Measurements from ENCODE around the gene UBE2L5. TPM values are rescaled to one million over a fixed set of nuclear protein-coding genes. Genes with fewer than 3 reads are reported as not detected.

UBE2L5 gene
- total RNA-seq, 1 experiment from 2014 or later, result not detected

- no peaks in the 10 kb centered on the region for H4K20me1 ChIP-seq (ENCODE audit: low read length)
- H2AFZ ChIP-seq (ENCODE audit: low read length), result peak overlapping the region; percentile 65
- DNase-seq (peak; percentile 24), ATAC-seq (peak; percentile 27; the same call in 1 of the 2 replicates)
- no peaks in the 10 kb centered on the region for H3F3A ChIP-seq (ENCODE audit: low read length, unreplicated experiment)
- TF ChIP-seq EZH2phosphoT487 (IDR thresholded peaks at IDR 0.05; ENCODE audit: borderline replicate concordance, low read length) (no peak), CTCF (conservative IDR thresholded peaks at IDR 0.05; ENCODE audit: low read depth, low read length) (no peak), EZH2 (IDR thresholded peaks at IDR 0.05; ENCODE audit: low read length, unreplicated experiment) (no peak)
- no peaks in the 10 kb centered on the region for H3K36me3 ChIP-seq (ENCODE audit: low read depth, low read length)
- H3K27ac ChIP-seq (ENCODE audit: low read length), result no peak overlapping the region
- ChIA-PET POLR2A (ENCODE audit: unreplicated experiment) (no interaction called here), CTCF (interaction anchor here (0.6 kb wide), 1 partner anchor 15 kb away, joined by 4 read pairs; no protein-coding TSS in a partner anchor)
- no peaks in the 10 kb centered on the region; the same call in 1 of the 2 replicates for H3K4me1 ChIP-seq (ENCODE audit: insufficient read depth, low read length)
- H3K4me3 ChIP-seq (ENCODE audit: low read length), result no peak overlapping the region
- H3K79me2 ChIP-seq (ENCODE audit: low read length), result no peaks in the 10 kb centered on the region
- peak overlapping the region; percentile 33; the same call in 1 of the 2 replicates for H3K4me2 ChIP-seq (ENCODE audit: low read length)
- H3K9me2 ChIP-seq (replicated peaks; ENCODE audit: low read length), result no peaks in the 10 kb centered on the region
- no peak overlapping the region for H3K9ac ChIP-seq (ENCODE audit: low read length)
- intact Hi-C loops (cut with micrococcal nuclease), result no loop called here
- no peaks in the 10 kb centered on the region for H3K27me3 ChIP-seq (ENCODE audit: low read length)
- no TSS peak for BruUV-seq (replicated peaks)
- no peaks in the 10 kb centered on the region for H3K9me3 ChIP-seq (ENCODE audit: low read length)
Measured at GRCh38 chr13:30388406-30389283, 33.6 kb upstream of the UBE2L5 start.

- no peak overlapping the region for H3K27ac ChIP-seq (ENCODE audit: low read length)
- H3K9ac ChIP-seq (ENCODE audit: low read length), result no peak overlapping the region
- BruUV-seq (replicated peaks), result no TSS peak
- H2AFZ ChIP-seq (ENCODE audit: low read length), result no peak overlapping the region
- H3K27me3 ChIP-seq (ENCODE audit: low read length), result no peaks in the 10 kb centered on the region
- H3K9me2 ChIP-seq (replicated peaks; ENCODE audit: low read length), result no peaks in the 10 kb centered on the region
- peaks cover 5% of the 10 kb centered on the region for H3K4me1 ChIP-seq (ENCODE audit: insufficient read depth, low read length)
- no peaks in the 10 kb centered on the region for H4K20me1 ChIP-seq (ENCODE audit: low read length)
- no peaks in the 10 kb centered on the region for H3K9me3 ChIP-seq (ENCODE audit: low read length)
- no peak for TF ChIP-seq CTCF (conservative IDR thresholded peaks at IDR 0.05; ENCODE audit: low read depth, low read length)
- TF ChIP-seq EZH2phosphoT487 (IDR thresholded peaks at IDR 0.05; ENCODE audit: borderline replicate concordance, low read length), result no peak
- TF ChIP-seq EZH2 (IDR thresholded peaks at IDR 0.05; ENCODE audit: low read length, unreplicated experiment), result no peak
- ChIA-PET CTCF (no interaction called here), POLR2A (ENCODE audit: unreplicated experiment) (no interaction called here)
- H3K4me2 ChIP-seq (ENCODE audit: low read length), result no peak overlapping the region
- H3K79me2 ChIP-seq (ENCODE audit: low read length), result no peaks in the 10 kb centered on the region
- ATAC-seq (no peak), DNase-seq (no peak)
- no peak overlapping the region for H3K4me3 ChIP-seq (ENCODE audit: low read length)
- H3K36me3 ChIP-seq (ENCODE audit: low read depth, low read length), result no peaks in the 10 kb centered on the region
- intact Hi-C loops (cut with micrococcal nuclease), result no loop called here
- no peaks in the 10 kb centered on the region for H3F3A ChIP-seq (ENCODE audit: low read length, unreplicated experiment)
Measured at GRCh38 chr13:30391956-30392680, 30.2 kb upstream of the UBE2L5 start.

Measured in PC-3 (cell line).